ENCODE data around the gene MATN1. TPM values are rescaled to one million over a fixed set of nuclear protein-coding genes. Genes with fewer than 3 reads are reported as not detected.

The MATN1 gene
- total RNA-seq, 1 donor from 2014 or later, result 0.85 TPM

DNA sequence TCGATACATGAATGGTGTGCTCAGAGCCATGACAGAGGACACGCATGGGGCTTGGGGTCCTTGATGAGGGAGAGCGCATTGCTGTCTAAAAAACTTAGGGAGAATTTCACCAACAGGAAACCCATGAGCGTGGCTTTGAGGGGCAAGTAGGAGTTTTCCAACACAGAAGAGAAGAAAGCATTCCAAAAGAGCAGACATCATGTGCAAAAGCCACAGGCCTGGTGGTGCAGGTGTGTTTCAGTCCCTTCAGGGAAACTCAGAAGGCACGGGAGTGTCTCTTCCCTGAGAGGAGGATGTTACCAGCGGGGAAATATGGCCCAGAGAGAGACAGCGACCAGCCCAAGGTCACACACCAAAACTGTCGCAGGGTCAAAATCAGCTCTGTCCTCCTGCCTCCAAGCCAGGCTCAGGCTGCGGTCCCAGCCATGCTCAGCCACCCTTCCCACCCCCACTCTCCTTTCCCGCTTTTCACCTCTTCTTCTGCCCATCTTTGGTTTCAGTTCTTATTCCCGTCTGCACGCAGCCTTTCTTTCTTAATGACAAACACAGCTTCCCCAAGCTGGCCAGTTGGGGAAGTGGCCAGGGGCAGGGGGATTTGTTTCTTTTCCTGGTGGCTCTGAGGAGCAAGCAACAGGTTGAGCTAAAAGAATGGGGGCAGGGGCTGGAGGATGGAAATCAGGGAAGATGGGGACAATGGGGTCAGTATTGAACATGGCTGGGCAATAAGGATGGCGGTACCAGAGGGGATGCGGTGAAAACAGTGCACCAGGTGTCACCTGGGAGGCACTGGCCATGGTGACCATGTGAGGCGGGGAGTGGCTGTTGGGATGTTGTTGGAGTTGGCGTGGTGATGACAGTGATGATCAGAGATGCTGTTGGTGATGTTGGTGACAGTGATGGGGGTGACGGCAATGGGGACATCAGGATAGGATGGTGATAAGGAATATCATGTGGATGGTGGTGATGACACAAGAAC lies 23.9 kb upstream of the MATN1 start:
- intact Hi-C loops (cut with DNase I), result no loop called here
- H3K4me3 ChIP-seq, result no peak overlapping the region
- H3K4me1 ChIP-seq, result no peaks in the 10 kb centered on the region
- no peak for DNase-seq (ENCODE audit: low spot score in 2 of 2)
- no peaks in the 10 kb centered on the region for H3K27me3 ChIP-seq
- H3K27ac ChIP-seq, result peak overlapping the region in 1 of 2 donors; percentile 13
- no peaks in the 10 kb centered on the region for H3K36me3 ChIP-seq
- H3K9me3 ChIP-seq, result no peaks in the 10 kb centered on the region
- TF ChIP-seq, protein P1, sequence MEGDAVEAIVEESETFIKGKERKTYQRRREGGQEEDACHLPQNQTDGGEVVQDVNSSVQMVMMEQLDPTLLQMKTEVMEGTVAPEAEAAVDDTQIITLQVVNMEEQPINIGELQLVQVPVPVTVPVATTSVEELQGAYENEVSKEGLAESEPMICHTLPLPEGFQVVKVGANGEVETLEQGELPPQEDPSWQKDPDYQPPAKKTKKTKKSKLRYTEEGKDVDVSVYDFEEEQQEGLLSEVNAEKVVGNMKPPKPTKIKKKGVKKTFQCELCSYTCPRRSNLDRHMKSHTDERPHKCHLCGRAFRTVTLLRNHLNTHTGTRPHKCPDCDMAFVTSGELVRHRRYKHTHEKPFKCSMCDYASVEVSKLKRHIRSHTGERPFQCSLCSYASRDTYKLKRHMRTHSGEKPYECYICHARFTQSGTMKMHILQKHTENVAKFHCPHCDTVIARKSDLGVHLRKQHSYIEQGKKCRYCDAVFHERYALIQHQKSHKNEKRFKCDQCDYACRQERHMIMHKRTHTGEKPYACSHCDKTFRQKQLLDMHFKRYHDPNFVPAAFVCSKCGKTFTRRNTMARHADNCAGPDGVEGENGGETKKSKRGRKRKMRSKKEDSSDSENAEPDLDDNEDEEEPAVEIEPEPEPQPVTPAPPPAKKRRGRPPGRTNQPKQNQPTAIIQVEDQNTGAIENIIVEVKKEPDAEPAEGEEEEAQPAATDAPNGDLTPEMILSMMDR (IDR thresholded peaks at IDR 0.05), result no peak

DNA sequence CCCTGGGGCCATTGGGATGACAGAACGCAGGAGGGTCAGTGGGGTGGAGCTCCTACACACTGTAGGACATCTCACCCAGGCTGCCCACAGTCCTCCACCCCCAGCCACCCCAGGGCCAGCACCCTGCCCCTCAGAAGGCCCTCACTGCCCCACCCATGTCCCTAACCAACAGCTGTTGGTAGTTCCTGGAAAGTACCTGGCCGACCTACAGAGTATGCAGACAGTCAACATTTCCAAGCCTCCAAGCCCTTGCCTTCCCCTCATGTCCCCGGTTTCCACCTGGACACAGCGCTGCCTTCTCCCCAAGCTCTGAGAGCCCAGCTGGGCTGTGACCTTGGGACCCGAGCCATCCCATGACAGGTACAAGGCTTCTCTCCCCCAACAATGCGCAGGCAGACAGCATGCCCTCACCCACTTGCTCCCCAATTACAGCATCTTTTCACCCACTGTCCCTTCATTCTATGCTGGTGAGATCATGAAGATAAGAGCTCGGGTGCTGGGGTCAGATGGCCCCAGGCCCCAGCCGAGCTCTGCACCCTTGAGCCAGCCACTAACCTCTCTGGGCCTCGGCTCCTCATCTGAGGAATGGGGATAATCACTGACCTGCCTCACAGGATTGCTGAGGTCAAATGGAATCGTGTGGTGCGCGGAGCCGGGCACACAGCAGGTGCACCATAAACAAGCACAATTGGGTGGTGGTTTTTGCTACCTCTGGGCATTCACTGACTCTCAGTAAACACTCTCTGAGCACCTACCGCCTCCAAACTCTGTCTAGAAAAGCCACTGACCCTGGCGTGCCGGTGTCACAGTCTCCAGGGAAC lies 23.0 kb upstream of the MATN1 start:
- no peak overlapping the region for H3K4me3 ChIP-seq
- no peak for DNase-seq (ENCODE audit: low spot score in 2 of 2)
- H3K27ac ChIP-seq, result peak overlapping the region in 1 of 2 donors; percentile 19
- H3K9me3 ChIP-seq, result no peaks in the 10 kb centered on the region
- H3K4me1 ChIP-seq, result no peaks in the 10 kb centered on the region
- TF ChIP-seq, protein P1 (IDR thresholded peaks at IDR 0.05), result no peak
- no peaks in the 10 kb centered on the region for H3K36me3 ChIP-seq
- no peaks in the 10 kb centered on the region for H3K27me3 ChIP-seq
- intact Hi-C loops (cut with DNase I), result no loop called here

DNA sequence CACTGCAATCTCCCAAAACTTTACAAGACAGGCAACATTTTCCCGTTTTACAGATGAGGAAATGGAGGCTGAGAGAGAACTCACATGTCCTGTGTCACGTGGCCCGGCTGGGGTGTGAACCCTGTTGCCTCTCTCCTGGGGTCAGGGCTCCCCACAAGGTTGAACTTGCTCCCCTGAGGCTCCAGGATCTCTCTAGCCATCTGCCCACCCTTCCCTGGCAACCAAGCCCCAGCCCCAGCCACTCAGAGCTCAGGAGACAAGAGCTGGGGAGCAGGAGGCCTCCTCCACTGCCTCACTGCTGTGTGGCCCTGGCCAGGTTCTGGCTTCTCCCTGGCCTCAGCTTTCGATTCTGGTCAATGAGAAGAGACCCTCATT lies 22.4 kb upstream of the MATN1 start:
- Histone ChIP-seq H3K9me3 (no peaks in the 10 kb centered on the region), H3K27me3 (no peaks in the 10 kb centered on the region), H3K27ac (peak overlapping the region in 1 of 2 donors; percentile 19), H3K36me3 (no peaks in the 10 kb centered on the region), H3K4me1 (no peaks in the 10 kb centered on the region), H3K4me3 (no peak overlapping the region)
- no peak for DNase-seq (ENCODE audit: low spot score in 2 of 2)
- intact Hi-C loops (cut with DNase I), result no loop called here
- TF ChIP-seq, protein P1 (IDR thresholded peaks at IDR 0.05), result no peak

DNA sequence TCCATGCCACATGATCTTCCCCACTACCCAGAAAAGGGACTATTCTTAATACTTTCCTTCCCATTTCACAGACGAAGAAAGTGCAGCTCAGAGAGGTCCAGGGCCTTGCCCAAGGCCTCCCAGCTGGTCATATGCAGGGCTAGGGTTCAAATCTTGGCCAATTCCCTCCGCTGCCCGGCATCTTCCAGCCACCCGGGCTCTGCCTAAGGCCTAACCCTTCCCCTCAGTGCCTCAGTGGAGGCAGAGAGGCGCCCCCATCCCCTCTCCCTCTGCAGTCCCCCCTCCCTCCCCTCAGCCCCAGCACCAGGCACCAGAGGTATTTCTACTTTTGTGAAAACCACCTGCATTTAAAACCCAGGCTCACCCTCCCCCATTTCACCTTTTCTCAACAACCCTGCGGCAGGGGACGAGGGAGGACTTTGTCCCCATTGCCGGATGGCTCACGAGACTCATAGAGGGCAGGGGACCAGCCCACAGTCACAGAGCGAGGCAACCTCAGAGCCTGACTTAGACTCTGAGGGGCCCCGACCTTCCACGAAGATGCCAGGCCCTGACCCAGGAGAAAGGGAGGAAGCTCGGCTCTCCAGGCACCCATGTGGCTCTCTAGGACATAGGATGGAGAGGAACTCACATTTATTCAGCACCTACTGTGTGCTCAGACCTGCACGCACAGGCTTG lies 21.9 kb upstream of the MATN1 start:
- no peaks in the 10 kb centered on the region for H3K36me3 ChIP-seq
- no peaks in the 10 kb centered on the region for H3K4me1 ChIP-seq
- intact Hi-C loops (cut with DNase I), result no loop called here
- peak overlapping the region in 1 of 2 donors; percentile 19 for H3K27ac ChIP-seq
- TF ChIP-seq, protein P1 (IDR thresholded peaks at IDR 0.05), result no peak
- no peaks in the 10 kb centered on the region for H3K27me3 ChIP-seq
- no peaks in the 10 kb centered on the region for H3K9me3 ChIP-seq
- H3K4me3 ChIP-seq, result no peak overlapping the region
- no peak for DNase-seq (ENCODE audit: low spot score in 2 of 2)

DNA sequence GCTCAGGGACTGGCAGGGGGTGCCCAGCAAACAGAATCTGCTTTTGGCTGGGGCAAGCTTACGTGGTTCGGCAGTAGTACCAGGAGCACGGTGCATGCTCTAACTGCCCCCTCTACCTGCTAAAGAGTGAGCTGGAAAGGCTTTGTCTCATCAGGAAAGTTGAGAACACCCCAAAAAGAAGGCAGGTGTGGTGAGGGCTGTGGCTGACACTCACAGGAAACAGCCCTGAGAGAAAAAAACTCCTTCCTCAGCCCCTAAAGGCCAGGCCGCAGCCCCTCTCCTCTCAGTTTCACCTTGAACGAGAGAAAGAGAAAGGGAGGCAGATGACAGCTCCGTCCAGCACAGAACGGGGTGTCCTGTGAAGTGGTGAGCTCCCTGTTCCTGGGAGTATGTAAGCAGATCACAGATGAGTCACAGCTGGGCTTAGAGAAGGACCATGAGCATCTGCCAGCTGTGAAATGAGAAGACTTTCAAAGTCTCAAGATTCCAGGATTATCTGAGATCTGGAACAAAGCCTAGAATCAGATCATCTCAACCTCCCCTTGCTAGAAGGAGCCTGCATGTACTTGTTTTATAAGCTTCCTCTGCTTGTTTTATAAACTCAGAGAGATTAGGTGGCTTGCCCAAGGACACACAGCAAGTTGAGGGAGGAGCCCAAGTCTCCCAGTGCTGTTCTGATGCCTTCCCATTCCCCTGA lies 20.8 kb upstream of the MATN1 start:
- TF ChIP-seq, protein P1 (IDR thresholded peaks at IDR 0.05), result no peak
- Histone ChIP-seq H3K4me1 (no peaks in the 10 kb centered on the region), H3K27ac (peak overlapping the region in 1 of 2 donors; percentile 27), H3K36me3 (no peaks in the 10 kb centered on the region), H3K4me3 (no peak overlapping the region), H3K9me3 (no peaks in the 10 kb centered on the region), H3K27me3 (no peaks in the 10 kb centered on the region)
- no peak for DNase-seq (ENCODE audit: low spot score in 2 of 2)
- intact Hi-C loops (cut with DNase I), result no loop called here

All from ascending aorta (tissue), 2 donors.